COR-L47 (cell line): Measurements from ENCODE around the gene CCDC68.
A peak's percentile ranks its signal among the peaks of the same experiment; 100 is the strongest.
"Not testable (repeated sequence)": the region's sequence is repeated elsewhere in the genome, so short reads cannot be mapped to it uniquely, and the experiment has no call there.

ENCODE experiments used
- DNase-seq: peaks from one replicate; lab custom pipeline; 2025; lab: John Stamatoyannopoulos, UW

CCDC68 gene

GRCh38 chr18:54875063-54875462, 84.2 kb downstream of the CCDC68 start:
- no peak for DNase-seq

DNA sequence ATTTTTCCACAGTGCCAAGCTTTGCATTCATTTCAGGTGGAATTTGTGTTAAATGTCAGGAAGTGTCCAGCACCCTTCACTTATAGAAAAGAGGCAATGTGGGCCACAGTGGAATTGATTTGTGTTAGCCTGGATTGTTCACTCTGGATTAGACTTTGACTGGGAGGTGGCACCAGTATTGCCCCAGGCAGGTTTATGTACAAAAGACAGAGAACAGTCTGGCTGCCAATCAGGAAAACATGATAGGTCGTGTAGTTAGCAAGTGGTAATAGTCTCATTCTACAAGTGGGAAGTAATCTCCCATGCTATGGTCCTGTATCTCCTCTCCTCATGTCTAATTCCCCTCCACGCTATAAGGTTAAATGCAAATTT, 85.4 kb downstream of the CCDC68 start:
- DNase-seq = no peak

DNA sequence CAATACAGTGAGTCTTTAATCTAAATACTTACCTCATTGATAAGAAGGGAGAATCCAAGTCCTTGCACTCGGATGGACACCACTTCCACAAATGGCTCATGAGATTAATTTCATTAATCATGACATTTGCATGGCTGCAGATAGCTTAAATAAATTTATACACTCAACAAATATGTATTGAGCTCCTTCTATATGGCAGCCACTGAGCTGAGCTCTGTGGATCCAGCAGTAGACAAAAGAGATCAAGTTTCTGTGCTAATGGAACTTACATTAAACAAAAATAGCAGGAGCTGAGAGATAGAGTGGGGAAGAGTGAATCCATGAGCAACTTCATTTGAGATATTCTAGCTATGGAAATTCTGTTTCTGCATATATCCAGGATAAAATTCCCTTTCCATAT, 86.6 kb downstream of the CCDC68 start:
- DNase-seq = no peak

DNA sequence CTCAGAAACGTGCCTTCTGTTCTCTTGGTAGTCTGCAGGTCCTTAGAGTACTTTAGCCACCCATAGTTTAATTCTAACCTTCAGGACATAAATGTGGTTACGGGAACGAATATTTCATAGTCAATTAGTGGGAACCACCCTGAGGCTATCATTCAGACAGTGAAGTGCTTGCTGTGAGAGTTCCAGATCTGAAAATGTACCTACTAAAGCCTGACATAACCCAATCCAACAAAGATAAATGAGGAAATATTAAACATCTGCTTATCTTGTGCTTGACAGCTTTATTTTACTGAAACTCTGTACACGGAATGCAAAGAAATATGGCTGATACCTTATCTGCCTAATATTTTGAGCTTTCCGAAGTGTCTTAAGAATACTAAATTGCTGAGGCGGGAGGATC, 88.0 kb downstream of the CCDC68 start:
- no peak for DNase-seq

DNA sequence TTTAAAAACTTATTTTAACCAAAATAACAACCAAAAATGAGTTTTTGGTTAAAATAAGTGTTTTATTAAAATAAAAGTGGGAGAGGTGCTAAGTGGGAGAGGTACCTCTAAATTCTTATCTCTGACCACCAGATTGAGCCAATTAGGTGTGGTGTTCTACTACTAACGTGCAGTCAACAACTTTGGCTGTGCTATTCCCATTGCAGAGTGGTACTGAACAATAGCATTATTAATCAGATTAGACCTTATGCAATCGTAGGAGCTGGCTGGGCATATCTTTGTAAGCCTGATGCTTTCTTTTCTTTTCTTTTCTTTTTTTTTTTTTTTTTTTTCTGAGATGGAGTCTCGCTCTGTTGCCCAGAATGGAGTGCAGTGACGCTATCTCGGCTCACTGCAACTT, 92.1 kb downstream of the CCDC68 start:
- DNase-seq = no peak

- DNase-seq = no peak
These were observed 98.3 kb downstream of the CCDC68 start for GRCh38 chr18:54860941-54861340.

DNA sequence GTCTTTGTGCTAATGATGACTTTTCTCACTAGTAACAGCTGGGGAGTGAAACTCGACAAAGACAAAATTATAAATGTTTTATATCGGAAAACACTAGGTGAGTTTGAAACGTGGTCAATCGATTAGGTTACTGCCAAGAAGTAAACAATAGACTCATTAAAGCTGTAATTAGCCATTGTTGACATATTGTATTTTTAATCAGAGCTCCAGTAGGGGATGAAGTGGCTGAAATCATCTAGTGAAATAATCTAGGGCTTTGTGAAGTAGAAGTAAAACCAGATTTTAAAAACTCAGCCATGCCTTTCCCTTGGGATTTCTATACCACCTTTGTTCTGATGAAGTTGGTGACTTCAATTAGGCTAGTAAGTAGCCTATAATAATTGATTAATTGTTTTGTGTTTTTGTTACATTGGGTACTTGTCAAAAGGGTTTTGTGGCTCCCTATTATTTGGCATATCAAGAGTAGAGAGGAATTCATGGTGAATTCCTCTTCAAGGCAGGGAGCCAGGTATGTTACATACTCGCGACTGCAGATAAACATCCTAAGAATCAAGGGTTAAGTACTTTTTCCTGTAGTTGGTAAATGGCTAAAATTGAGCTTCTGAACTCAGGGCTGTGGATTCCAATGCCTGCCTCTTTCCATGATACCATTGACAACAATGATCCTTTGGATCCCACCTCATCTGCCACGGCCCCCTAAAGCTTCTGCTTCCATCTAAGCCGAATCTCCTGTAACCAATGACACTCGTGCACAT, 99.4 kb downstream of the CCDC68 start:
- peak; percentile 84 for DNase-seq

DNA sequence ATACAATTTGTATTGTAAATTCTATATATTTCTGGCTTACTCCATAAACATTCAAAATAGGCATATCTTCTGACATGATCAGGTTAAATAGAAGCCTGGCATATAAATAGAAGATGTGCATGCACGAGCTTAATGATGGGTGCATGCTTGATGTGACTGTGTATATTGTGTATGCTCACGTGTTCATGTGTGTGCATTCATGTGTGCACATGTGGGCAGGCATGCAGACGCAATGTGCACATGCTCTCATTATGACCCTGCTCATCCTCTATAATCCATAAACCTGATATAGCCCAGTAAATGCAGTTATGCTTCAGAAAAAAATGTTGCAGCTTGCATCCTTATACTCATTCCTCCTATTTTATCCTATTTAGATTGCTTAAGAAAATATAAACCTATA, 101.8 kb downstream of the CCDC68 start:
- DNase-seq = no peak

DNA sequence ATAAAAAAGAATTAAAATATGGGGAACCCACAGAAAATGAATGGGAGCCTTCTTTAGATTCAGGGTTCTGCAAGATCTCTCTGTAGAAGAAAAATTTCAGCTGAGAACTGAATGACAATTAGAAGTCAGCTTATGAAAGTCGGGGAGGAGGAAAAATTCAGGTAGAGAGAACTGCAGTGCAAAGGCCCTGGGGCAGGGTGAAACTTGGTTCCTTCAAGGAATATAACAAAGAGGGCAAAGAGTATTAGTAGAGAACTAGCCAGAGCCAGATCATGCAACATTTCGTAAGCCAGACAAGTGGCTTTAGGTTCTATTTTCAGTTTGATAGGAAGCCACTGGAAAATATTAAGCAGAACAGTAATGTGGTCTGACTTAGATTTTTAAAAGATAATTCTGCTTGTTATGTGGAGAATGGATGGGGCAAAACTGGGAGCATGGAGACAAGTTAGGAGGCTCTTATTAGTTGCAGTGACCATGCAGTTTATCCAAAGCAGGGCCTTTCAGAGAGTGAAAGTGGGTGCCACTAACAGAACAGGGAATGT, 103.1 kb downstream of the CCDC68 start:
- DNase-seq = no peak

DNA sequence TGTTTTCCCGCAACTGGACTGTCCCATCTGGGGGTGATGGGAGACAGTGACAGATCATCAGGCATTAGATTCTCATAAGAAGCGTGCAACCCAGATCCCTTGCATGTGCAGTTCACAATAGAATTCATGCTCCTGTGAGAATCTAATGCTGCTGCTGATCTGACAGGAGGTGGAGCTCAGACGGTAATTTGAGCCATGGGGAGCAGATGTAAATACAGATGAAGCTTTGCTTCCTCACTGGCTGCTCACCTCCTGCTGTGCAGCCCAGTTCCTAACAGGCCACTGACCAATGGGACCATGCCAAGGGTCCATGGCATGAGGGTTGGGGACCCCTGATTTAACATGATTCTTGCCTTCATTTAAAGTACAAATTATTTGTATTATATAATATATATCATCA, 104.2 kb downstream of the CCDC68 start:
- DNase-seq = not testable (repeated sequence)

DNA sequence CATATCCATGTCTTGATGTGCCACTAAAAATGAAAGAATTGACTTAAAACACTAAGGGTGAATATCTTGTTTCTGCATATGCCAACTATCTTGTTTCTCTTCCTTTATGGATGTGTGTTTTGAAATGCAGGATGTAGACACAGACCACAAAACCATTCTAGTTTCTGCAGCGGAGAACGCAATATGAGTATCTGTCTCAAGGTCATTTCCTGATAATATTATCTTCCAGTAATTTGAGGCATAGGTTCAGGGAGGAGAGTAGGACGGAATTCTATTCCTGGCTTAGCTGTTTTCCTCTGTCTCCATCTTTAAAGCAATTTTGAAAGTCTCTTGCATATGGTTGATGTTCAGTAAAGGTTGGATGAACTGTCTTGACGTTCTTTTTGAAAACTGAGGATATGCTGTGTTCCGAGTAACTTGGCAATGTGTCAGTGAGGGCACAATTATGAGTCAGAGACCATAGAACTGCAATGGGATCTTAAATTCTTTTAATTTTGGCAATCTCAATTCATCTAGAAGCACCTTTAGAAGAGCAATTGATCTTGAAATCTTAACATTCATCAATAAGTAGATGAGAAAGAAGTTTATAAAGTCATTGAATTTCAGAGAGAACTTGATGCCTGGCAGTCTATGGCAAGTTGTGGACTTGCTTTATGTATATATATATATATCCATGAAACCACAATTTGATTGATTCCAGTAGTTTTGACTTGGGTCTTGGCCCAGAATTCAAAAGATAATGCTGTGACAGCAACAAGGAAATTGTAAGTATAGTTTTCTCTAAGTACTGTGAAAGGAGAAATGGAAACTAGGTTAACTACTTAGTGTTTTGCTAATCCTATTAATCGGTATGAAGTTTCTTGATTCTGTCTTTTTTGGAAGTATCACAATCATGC, 106.2 kb downstream of the CCDC68 start:
- DNase-seq = no peak
